KMS-11 (cell line): Measurements from ENCODE around the gene MDN1.

Experiments used
- H2AFZ ChIP-seq: fragments of 200-600 bp; sonication (generic); 2 replicates; pipeline ENCODE4 v1.6.1; 2016; ENCODE audit warnings: antibody characterized with exemption, mixed run types, low read depth
- H3K27ac ChIP-seq: fragments of 200-600 bp; sonication (generic); 2 replicates; pipeline ENCODE4 v1.6.1; 2016; ENCODE audit warnings: mild to moderate bottlenecking, mixed run types
- H3K27me3 ChIP-seq: fragments of 200-600 bp; sonication (generic); 2 replicates; pipeline ENCODE4 v1.6.1; 2017; ENCODE audit warnings: mild to moderate bottlenecking, low read depth, mixed run types, moderate library complexity; ENCODE audit not compliant: insufficient read depth
- H3K36me3 ChIP-seq: fragments of 200-600 bp; sonication (generic); 2 replicates; pipeline ENCODE4 v1.6.1; 2017; ENCODE audit warnings: mild to moderate bottlenecking, mixed run types; ENCODE audit not compliant: insufficient read depth
- H3K4me1 ChIP-seq: fragments of 200-600 bp; sonication (generic); 2 replicates; pipeline ENCODE4 v1.6.1; 2016; ENCODE audit warnings: mild to moderate bottlenecking, low read depth, mixed run types; ENCODE audit not compliant: poor library complexity, severe bottlenecking
- H3K4me2 ChIP-seq: fragments of 200-600 bp; sonication (generic); 2 replicates; pipeline ENCODE4 v1.7.0; 2016; ENCODE audit warnings: mild to moderate bottlenecking, mixed run types
- H3K4me3 ChIP-seq: fragments of 200-600 bp; sonication (generic); IDR thresholded peaks from 2 replicates; pipeline ENCODE4 v1.6.1; 2017; ENCODE audit warnings: low read depth, low read length, mixed read lengths; ENCODE audit not compliant: insufficient read depth
- H3K79me2 ChIP-seq: fragments of 200-600 bp; sonication (generic); 2 replicates; pipeline ENCODE4 v1.6.1; 2016; ENCODE audit warnings: low read depth, mixed run types; ENCODE audit not compliant: insufficient read depth
- H3K9ac ChIP-seq: fragments of 200-600 bp; sonication (generic); 2 replicates; pipeline ENCODE4 v1.6.1; 2016; ENCODE audit warnings: mild to moderate bottlenecking, mixed run types
- H4K20me1 ChIP-seq: fragments of 200-600 bp; sonication (generic); 2 replicates; pipeline ENCODE4 v1.6.1; 2016; ENCODE audit warnings: mild to moderate bottlenecking, mixed run types; ENCODE audit not compliant: insufficient read depth
- CTCF ChIP-seq: fragments of 200-600 bp; sonication (generic); conservative IDR thresholded peaks from 2 replicates; pipeline ENCODE4 v1.6.1; 2017; ENCODE audit warnings: low read depth, mild to moderate bottlenecking, antibody characterized with exemption, low read length, moderate library complexity, mixed read lengths

MDN1 gene

GRCh38 chr6:89650579-89650978, 169.0 kb downstream of the MDN1 start:
- no peak for TF ChIP-seq CTCF
- no peaks in the 10 kb centered on the region for H4K20me1 ChIP-seq
- no peaks in the 10 kb centered on the region for H3K27me3 ChIP-seq
- no peaks in the 10 kb centered on the region for H3K79me2 ChIP-seq
- no peak overlapping the region for H3K4me2 ChIP-seq
- no peak overlapping the region for H3K9ac ChIP-seq
- H3K4me3 ChIP-seq: no peak overlapping the region
- H3K36me3 ChIP-seq: no peaks in the 10 kb centered on the region; the same call in 1 of the 2 replicates
- H2AFZ ChIP-seq: no peak overlapping the region
- no peaks in the 10 kb centered on the region for H3K4me1 ChIP-seq
- H3K27ac ChIP-seq: no peak overlapping the region

- Histone ChIP-seq H3K36me3 (no peaks in the 10 kb centered on the region; the same call in 1 of the 2 replicates), H3K27ac (no peak overlapping the region), H3K4me3 (no peak overlapping the region), H3K79me2 (no peaks in the 10 kb centered on the region), H2AFZ (no peak overlapping the region), H3K4me2 (no peak overlapping the region), H3K9ac (no peak overlapping the region), H3K27me3 (no peaks in the 10 kb centered on the region), H3K4me1 (no peaks in the 10 kb centered on the region), H4K20me1 (no peaks in the 10 kb centered on the region)
- TF ChIP-seq CTCF: no peak
Observed at GRCh38 chr6:89649682-89650081, 169.9 kb downstream of the MDN1 start.

GRCh38 chr6:89644864-89645263, 174.7 kb downstream of the MDN1 start:
- Histone ChIP-seq H4K20me1 (no peaks in the 10 kb centered on the region), H3K27me3 (no peaks in the 10 kb centered on the region), H3K36me3 (no peaks in the 10 kb centered on the region), H3K4me3 (no peak overlapping the region), H2AFZ (no peak overlapping the region), H3K4me2 (no peak overlapping the region), H3K79me2 (no peaks in the 10 kb centered on the region), H3K9ac (no peak overlapping the region), H3K4me1 (no peaks in the 10 kb centered on the region), H3K27ac (no peak overlapping the region)
- TF ChIP-seq CTCF: no peak

- no peak overlapping the region for H3K4me3 ChIP-seq
- H3K4me2 ChIP-seq: no peak overlapping the region
- no peak for TF ChIP-seq CTCF
- H3K36me3 ChIP-seq: no peaks in the 10 kb centered on the region
- H3K4me1 ChIP-seq: no peaks in the 10 kb centered on the region
- no peaks in the 10 kb centered on the region for H3K79me2 ChIP-seq
- H4K20me1 ChIP-seq: no peaks in the 10 kb centered on the region
- no peak overlapping the region for H2AFZ ChIP-seq
- no peak overlapping the region for H3K27ac ChIP-seq
- H3K27me3 ChIP-seq: no peaks in the 10 kb centered on the region
- H3K9ac ChIP-seq: no peak overlapping the region
Observed at GRCh38 chr6:89643406-89643805, 176.2 kb downstream of the MDN1 start.
